A673 (cell line): ENCODE results near the gene ZNF778. TPM values are rescaled to one million over a fixed set of nuclear protein-coding genes. Genes with fewer than 3 reads are reported as not detected.

Experiments used
- BruUV-seq: library from RNA; stranded (reverse); fragments of 400-500 nt; replicated peaks from 2 replicates; lab custom pipeline; 2021; lab: Mats Ljungman, UMichigan
- CTCF ChIA-PET: fragments of 300-600 bp; sonication (Branson Sonifier 250); formaldehyde crosslinking; loops from one replicate; lab custom pipeline; 2022; ENCODE audit warnings: antibody characterized with exemption; lab: Charles Lee
- POLR2A ChIA-PET: fragments of 300-600 bp; sonication (Branson Sonifier 250); formaldehyde crosslinking; loops from one replicate; lab custom pipeline; 2022; ENCODE audit warnings: antibody characterized with exemption; ENCODE audit not compliant: low non-redundant PET; lab: Charles Lee
- DNase-seq: peaks from one replicate; pipeline ENCODE4 v3.0.0-alpha.2; 2015; ENCODE audit warnings: low spot score
- H3K27ac ChIP-seq: fragments of 200-600 bp; sonication (generic); 2 replicates; pipeline ENCODE4 v1.5.1; 2016; ENCODE audit warnings: mixed run types, low read depth, mild to moderate bottlenecking, mixed read lengths, antibody characterized with exemption, low read length; ENCODE audit not compliant: poor library complexity, severe bottlenecking
- H3K27me3 ChIP-seq: fragments of 200-600 bp; sonication (generic); replicated peaks from 2 replicates; pipeline ENCODE4 v1.6.1; 2017; ENCODE audit warnings: mixed run types, low read depth, mild to moderate bottlenecking, mixed read lengths, antibody characterized with exemption, low read length; ENCODE audit not compliant: insufficient read depth, poor library complexity
- H3K36me3 ChIP-seq: fragments of 200-600 bp; sonication (generic); 2 replicates; pipeline ENCODE4 v1.6.1; 2016; ENCODE audit warnings: mixed run types, mild to moderate bottlenecking, mixed read lengths, antibody characterized with exemption, low read length; ENCODE audit not compliant: insufficient read depth, poor library complexity, severe bottlenecking
- H3K4me1 ChIP-seq: fragments of 200-600 bp; sonication (generic); 2 replicates; pipeline ENCODE4 v1.6.1; 2017; ENCODE audit warnings: mixed run types, mild to moderate bottlenecking, mixed read lengths, antibody characterized with exemption, low read length; ENCODE audit not compliant: insufficient read depth, poor library complexity, severe bottlenecking
- H3K4me3 ChIP-seq: fragments of 200-600 bp; sonication (generic); 2 replicates; pipeline ENCODE4 v1.5.1; 2016; ENCODE audit warnings: low read depth, mixed run types, mild to moderate bottlenecking, mixed read lengths, low read length; ENCODE audit not compliant: poor library complexity, severe bottlenecking
- H3K9me3 ChIP-seq: fragments of 200-600 bp; sonication (generic); 2 replicates; pipeline ENCODE4 v1.6.1; 2016; ENCODE audit warnings: mixed run types, low read depth, mild to moderate bottlenecking, mixed read lengths, antibody characterized with exemption, low read length; ENCODE audit not compliant: poor library complexity, severe bottlenecking
- EZH2 ChIP-seq: fragments of 200-600 bp; sonication (generic); IDR thresholded peaks from 2 replicates; pipeline ENCODE4 v1.6.1; 2017; ENCODE audit warnings: borderline replicate concordance, low read depth, mild to moderate bottlenecking, mixed read lengths, antibody characterized with exemption, low read length; ENCODE audit not compliant: poor library complexity, severe bottlenecking
- intact Hi-C: fragments of 100-400 bp; cut with micrococcal nuclease; formaldehyde crosslinking; loops from one replicate; pipeline ENCODE4 v1.10.0; 2022; ENCODE audit not compliant: unreplicated experiment
- total RNA-seq: library from RNA; stranded (reverse); gene quantifications from 2 replicates; pipeline ENCODE4 v1.2.3, GENCODE V29; 2021
- TF ChIP-seq, protein P1 (sequence below): fragments of 300-800, 200-600 bp; sonication (generic); conservative IDR thresholded peaks from 2 replicates; pipeline ENCODE4 v1.5.1; 2017; ENCODE audit warnings: low read depth, mild to moderate bottlenecking, antibody characterized with exemption, low read length, moderate library complexity, mixed read lengths

ZNF778 gene
- total RNA-seq, 1 experiment from 2014 or later = 14.0 TPM

DNA sequence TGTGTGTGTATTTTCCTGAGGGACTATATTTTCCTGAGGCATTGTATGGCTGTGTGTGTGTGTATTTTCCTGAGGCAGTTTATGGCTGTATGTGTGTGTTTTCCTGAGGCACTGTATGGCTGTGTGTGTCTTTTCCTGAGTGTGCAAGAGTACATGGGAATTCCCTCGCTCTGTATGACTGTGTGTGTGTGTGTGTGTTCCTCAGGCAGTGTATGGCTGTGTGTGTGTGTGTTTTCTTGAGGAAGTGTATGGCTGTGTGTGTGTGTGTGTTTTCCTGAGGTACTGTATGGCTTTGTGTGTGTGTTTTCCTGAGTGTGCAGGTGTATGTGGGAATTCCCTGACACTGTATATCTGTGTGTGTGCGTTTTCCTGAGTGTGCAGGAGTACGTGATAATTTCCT lies 4.1 kb downstream of the ZNF778 start:
- BruUV-seq = no TSS peak
- TF ChIP-seq EZH2 = no peak
- TF ChIP-seq, protein P1, sequence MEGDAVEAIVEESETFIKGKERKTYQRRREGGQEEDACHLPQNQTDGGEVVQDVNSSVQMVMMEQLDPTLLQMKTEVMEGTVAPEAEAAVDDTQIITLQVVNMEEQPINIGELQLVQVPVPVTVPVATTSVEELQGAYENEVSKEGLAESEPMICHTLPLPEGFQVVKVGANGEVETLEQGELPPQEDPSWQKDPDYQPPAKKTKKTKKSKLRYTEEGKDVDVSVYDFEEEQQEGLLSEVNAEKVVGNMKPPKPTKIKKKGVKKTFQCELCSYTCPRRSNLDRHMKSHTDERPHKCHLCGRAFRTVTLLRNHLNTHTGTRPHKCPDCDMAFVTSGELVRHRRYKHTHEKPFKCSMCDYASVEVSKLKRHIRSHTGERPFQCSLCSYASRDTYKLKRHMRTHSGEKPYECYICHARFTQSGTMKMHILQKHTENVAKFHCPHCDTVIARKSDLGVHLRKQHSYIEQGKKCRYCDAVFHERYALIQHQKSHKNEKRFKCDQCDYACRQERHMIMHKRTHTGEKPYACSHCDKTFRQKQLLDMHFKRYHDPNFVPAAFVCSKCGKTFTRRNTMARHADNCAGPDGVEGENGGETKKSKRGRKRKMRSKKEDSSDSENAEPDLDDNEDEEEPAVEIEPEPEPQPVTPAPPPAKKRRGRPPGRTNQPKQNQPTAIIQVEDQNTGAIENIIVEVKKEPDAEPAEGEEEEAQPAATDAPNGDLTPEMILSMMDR = no peak
- POLR2A ChIA-PET = no interaction called here
- intact Hi-C loops = no loop called here
- Histone ChIP-seq H3K27ac (no peak overlapping the region), H3K4me1 (peaks cover 4% of the 10 kb centered on the region), H3K9me3 (no peaks in the 10 kb centered on the region), H3K4me3 (no peak overlapping the region), H3K27me3 (no peaks in the 10 kb centered on the region), H3K36me3 (peaks cover 10% of the 10 kb centered on the region)
- CTCF ChIA-PET = no interaction called here
- no peak for DNase-seq

GRCh38 chr16:89222931-89223330 lies 5.4 kb downstream of the ZNF778 start:
- peaks cover 23% of the 10 kb centered on the region for H3K36me3 ChIP-seq
- no peak for DNase-seq

DNA sequence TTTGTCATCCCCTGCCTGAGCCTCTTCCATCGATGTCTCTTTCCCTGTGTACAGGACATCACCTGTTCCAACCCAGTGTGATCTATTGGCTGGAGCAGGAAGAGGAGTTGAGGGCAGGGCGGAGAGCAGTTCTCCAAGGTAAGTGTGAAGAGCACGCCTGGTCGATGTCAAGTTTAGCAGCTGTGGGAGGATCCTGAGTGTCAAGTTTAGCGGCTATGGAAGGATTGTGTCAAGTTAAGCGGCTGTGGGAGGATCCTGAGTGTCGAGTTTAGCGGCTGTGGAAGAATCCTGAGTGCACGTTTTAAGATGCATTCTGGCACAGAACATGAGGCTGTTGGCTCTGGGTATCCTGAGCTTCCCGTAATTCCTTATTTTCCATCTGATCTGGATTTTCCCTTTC lies 7.2 kb downstream of the ZNF778 start:
- Histone ChIP-seq H3K36me3 (peaks cover 34% of the 10 kb centered on the region), H3K4me1 (no peaks in the 10 kb centered on the region), H3K9me3 (peaks cover 20% of the 10 kb centered on the region), H3K4me3 (no peak overlapping the region), H3K27ac (no peak overlapping the region), H3K27me3 (no peaks in the 10 kb centered on the region)
- DNase-seq = no peak
- intact Hi-C loops = no loop called here
- TF ChIP-seq, protein P1 = no peak
- TF ChIP-seq EZH2 = no peak
- CTCF ChIA-PET = no interaction called here
- POLR2A ChIA-PET = interaction anchor here (0.7 kb wide), 1 partner anchor 552 kb away, joined by 7 read pairs; no protein-coding TSS in a partner anchor
- no TSS peak for BruUV-seq

More at GRCh38 chr16:89222931-89223330, 5.4 kb downstream of the ZNF778 start:
- peaks cover 9% of the 10 kb centered on the region for H3K9me3 ChIP-seq
- CTCF ChIA-PET = no interaction called here
- no TSS peak for BruUV-seq
- TF ChIP-seq, protein P1 = no peak
- TF ChIP-seq EZH2 = no peak
- no peak overlapping the region for H3K27ac ChIP-seq
- H3K27me3 ChIP-seq = no peaks in the 10 kb centered on the region
- H3K4me3 ChIP-seq = no peak overlapping the region
- POLR2A ChIA-PET = no interaction called here
- no peaks in the 10 kb centered on the region for H3K4me1 ChIP-seq
- intact Hi-C loops = no loop called here
